ENCODE measurements around the gene MRAS.

MRAS gene

DNA sequence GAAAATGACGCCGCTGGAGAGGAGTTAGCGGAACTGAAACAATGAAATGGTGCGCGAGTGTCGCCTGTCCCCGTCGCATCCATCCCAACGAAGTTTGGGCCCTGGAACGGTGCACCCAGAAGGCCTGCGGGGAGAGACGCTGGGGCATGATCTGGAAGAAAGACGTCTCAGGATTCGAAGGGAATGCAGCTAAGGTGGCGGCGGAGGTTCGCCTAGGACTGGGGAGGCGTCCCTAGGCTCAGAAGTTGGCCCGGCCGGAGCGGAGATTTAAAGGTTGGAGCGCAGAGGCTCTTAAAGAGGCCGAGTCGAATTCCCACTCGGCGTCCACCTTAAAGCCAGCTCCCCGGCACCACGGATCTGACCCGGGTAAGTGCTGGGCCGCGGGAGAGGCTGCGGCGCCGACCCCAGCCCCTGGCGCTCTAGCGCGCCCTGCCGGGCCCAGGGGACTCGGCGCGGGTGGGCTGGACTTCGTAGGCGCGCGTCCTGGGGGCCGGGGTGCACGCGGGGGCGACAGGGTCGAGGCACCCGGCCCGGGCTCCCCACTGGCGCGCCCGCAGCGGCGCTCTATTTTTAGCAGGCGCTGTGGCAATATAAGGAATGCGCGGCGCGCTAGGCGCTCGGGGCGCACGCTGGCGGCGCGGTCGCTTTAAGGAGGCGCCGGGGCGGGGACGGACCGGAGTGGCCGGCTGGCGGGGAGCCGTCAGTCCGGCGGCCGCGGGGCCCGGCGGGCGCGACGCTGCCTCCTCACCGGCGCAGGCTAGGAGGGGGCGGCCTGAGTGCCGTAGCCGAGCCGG, at the start of gene MRAS:
Gene MRAS (plus strand): TSS at position 620 of the 794 bp plus-strand sequence. CDS start 24,305 bp downstream, outside the sequence.
- peak; percentile 41 to 86 for DNase-seq

DNA sequence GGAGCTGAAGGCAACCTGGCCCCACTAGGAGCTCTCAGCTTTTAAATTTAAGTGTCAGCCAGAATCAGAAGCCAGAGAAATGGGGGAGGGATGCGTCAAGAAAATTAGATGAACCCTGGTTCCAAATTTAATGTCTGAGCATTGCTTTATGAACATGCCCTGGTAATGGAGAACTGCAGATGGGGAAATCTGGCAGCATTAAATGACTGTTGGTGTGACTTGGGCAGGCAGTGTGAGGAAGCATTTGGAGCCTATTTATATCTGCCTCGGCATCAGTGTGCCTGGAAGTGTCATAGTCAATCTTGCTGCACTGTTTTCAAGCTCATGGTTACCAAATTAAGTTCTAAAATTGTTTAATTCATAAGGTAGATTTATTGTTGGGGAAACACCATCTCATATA, 47.7 kb upstream of the MRAS start:
- no peak for DNase-seq

DNA sequence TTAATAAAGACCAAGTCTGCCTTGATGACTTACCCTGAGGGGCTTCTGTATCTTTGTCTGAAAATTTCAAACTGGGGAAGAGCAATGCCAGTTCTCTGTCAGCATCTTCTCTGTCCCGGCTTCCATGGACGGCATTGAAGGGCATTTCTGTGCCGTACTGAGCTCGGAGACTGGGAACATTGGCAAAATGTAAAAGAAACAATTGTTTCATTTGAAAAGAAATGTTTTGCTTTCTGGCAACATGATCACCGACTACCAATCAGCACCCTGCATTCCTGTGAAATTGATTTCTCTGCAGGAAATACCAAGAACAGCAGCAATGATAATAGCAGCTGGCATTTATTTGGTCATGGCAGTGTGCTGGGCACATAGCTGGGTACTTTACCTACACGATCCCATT, 44.9 kb upstream of the MRAS start:
- no peak for DNase-seq

DNA sequence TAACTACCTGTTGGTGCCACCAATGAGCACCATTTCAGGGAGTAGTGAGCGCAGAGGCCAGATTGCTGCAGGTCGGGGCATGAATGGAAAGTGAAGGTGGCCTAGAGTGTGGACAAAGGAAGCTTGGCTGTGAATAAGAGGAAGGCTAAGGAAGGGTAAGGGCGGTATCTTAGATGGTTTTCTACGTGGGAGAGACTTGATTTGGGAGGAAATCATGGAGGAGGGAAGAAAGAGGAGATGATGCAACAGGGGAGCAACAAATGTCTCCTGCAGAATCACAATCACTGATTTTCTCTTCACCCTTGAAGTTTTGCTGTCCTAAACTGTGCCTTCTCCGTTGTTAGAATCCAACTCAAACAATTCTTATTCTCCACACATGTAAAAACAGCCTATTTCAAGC, 40.5 kb upstream of the MRAS start:
- DNase-seq, result no peak

DNA sequence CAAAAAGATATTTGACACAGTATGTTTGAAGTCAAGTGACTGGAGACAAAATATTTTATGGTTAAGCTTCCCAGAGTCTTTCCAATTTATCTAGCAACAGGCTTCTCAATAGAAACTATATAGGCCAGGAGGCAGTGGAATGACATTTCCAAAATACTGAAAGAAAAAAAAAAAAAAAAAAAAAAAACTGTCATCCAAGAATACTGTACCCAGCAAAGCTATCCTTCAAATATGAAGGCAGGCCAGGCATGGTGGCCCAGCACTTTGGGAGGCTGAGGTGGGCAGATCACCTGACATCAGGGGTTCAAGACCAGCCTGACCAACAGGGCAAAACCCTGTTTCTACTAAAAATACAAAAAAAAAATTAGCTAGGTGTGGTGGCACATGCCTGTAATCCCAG, 39.6 kb upstream of the MRAS start:
- no peak for DNase-seq

DNA sequence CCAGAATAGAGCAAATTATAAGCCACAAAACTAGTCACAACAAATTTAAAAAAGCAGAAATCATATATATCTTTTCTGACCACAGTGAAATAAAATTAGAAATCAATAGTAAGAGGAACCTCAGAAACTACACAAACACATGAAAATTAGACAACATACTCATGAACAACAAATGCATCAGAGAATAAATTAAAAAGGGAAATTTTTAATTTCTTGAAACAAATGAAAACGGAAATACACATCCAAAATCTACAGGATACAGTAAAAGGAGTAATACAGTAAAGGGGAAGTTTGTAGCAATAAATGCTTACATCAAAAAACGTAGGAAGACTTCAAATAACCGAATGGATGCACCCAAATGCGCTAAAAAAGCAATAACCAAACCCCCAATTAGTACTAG, 37.9 kb upstream of the MRAS start:
- no peak for DNase-seq

DNA sequence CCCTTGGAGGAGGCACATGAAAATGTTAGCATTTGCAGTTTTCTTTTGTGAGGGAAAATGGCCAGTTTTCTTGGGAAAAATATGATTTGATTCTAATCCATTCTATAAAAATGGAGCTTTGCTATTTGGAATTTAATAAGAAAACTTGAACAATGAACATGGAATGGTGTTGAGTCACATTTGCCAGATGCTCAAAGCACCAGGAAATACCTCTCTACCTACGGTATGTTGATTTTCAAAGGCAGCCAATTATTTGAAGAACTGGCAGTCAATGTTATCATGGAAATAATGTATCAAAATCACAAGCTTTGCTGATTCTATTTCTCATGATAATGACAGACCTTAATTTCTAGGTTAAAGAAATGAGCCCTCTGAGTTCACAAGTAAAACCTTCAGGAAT, 33.6 kb upstream of the MRAS start:
- no peak for DNase-seq

DNA sequence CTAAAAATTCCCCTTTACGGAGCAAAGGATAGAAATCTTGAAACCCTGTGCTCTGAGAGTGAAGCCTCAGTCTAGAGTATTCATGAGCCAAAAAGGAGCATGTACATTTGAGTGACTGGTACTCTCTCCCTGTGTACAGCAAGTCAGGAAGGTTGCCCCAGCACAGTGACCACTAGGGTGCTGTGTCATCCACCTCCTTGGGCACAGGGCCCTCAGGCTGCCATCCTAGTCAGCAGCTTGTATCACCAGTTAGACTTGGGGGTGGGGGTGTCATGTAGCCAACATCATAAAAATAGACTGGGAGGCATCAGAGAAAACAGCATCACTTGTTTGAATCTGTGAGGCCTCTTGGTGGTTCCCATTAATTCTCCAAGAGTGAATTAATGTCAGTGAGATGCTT, 30.7 kb upstream of the MRAS start:
- no peak for DNase-seq

DNA sequence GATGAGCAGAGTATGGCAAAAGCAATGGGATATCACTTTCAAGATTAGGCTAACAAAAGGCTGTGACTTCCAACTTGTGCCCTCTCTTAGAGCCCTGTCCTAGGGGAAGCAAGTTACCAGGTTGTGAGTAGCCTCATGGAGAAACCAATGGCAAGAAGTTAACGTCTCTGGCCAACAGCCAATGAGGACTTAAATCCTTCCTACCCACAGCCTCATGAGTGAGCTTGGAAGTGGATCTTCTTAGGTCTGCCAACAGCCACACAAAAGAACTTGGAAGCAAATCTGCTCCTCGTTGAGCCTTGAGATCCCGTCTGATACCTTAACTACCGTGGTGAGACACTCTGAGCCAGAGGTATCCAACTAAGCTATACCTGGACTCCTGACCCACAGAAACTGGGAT, 24.4 kb upstream of the MRAS start:
- DNase-seq, result no peak

DNA sequence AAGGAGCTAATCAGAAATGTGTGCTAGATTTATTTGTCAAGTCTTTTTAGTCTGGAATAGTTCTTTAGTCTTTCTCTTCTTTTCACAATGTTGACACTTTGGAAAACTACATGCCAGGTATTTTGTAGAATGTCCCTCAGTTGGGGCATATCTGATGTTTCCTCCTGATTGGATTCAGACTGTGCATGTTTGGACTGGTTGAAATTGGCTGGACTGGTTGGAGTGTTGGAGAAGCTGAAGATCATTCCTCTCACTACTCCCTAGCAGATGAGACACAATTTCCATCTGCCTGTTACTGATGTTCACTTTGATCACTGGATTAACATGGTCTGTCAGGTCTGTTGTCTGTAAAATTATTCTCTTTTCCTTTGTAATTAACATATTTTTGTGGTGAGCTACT, 22.4 kb upstream of the MRAS start:
- DNase-seq, result no peak

DNA sequence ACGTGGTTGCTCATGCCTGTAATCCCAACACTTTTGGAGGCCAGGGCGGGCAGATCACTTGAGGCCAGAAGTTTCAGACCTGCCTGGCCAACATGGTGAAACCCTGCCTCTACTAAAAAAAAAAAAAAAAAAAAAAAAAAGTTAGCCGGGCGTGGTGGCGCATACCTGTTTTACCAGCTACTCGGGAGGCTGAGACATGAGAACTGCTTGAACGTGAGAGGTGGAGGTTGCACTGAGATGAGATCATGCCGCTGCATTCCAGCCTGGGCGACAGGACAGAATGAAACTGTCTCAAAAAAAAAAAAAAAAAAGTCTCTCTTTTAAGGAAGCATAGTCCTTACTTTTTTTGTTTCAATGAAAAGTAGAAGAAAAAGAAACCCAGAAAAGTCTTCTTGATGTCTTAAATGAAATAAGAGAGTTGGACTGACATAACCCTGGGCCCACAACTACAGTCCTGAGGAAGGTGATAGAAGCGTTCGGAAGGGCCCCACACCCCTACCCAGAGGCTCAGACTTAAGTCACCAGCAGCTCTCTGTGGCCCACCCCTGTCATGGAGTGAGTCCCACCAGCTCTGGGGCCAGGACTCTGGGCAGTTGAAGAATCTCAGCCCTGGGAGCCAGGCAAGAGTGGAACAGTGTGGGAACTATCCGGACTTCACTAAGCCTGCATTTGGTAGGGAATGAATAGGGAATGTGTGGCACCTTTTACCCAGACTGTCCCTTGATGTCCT, 21.3 kb upstream of the MRAS start:
- no peak for DNase-seq

DNA sequence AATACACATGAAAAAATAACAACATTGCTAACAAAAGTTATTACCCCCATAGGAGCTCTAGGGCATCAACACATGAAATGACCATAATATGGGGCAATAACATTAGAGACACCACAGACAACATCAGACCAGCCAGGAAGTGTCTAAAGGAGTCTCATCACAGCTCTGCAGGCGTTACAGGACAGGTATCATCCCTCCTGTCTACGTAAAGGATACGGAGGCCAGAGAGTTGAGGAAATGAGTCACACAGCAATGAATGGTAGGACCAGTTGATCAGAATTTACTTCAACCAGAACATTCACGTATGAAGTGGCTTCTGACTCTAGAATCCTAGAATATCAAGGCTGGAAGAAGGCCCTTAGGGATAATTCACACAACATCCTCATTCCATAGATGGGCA, 20.5 kb upstream of the MRAS start:
- no peak for DNase-seq

DNA sequence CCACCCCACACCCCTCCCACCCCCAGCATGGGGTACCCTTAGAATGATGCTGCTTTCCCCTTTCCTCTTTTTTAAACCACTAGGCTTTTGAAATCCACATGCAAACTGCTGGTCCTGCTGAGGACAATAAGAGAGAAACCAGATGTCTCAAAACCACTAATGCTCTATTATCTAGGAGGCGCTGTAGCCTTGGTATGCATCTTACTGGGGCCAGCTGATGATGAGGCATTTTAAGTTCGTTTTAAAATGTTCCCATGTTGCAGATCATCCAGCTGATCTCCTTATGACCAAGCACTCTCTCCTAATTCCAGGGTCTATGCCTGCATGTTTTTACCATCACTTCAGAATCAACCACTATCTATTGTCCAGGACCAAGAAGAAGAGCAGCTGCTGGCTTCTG, 20.0 kb upstream of the MRAS start:
- peak in 1 of 2 experiments; percentile 17 for DNase-seq

DNA sequence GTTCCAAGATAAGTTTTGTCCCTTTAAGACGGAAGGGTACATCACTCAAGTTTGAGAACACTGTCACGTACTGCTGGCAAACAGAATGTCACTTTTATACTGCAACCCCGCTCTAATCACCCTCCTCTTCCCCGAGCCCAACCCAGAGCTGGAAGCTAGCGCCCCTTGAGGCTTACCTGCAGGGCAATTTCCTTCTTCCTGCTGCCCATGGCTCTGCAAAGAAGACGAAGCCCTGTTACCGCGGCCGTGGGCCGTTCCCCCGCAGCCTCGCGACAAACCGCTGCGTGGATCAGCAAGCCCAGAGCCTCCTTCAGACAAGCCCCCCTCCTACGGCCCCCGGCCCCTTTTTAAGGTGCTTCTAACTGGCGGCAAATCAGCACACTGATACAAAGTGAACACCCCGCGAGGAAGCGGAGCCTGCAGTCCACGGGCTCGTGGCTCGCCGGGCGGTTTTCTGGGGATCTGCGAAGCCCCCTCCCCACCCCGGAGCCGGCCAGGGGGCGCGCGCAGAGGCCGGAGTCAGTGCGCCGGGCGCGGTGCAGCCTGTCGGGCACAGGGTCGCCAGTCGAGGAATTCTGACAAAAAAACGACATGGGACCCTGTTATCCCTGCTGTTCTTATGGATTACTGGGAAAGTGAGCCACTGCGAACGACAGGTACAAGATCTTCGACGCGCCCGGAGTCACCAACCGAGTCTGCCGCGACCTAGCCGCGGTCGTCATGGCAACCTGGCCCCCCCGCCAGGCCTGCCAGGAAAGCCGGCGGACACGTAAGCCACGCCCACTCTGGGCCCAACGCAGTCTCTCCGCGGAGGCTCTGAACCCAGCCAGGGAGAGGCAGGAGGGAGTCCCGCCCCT, 19.0 kb upstream of the MRAS start, which contains the start of gene NME9:
Gene NME9 (minus strand): TSS at position 725 of the 857 bp plus-strand sequence. CDS start 516 bp downstream, at position 209.
- peak; percentile 93 to 98 for DNase-seq

DNA sequence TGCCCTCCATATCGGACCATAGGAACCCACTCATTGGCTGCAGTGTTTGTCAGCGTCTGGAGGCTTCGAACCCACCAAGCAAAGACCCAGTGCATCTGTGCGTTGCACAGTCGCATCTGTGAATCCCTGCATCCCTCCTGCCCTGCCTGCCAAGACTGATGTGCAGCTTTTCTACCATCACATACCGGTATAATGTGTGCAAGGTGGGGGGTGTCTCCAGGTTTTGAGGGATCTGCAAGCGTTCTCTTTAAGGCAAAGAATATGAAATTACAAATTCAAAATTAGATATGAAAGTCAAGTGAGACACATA, 18.4 kb upstream of the MRAS start:
- DNase-seq, result no peak

DNA sequence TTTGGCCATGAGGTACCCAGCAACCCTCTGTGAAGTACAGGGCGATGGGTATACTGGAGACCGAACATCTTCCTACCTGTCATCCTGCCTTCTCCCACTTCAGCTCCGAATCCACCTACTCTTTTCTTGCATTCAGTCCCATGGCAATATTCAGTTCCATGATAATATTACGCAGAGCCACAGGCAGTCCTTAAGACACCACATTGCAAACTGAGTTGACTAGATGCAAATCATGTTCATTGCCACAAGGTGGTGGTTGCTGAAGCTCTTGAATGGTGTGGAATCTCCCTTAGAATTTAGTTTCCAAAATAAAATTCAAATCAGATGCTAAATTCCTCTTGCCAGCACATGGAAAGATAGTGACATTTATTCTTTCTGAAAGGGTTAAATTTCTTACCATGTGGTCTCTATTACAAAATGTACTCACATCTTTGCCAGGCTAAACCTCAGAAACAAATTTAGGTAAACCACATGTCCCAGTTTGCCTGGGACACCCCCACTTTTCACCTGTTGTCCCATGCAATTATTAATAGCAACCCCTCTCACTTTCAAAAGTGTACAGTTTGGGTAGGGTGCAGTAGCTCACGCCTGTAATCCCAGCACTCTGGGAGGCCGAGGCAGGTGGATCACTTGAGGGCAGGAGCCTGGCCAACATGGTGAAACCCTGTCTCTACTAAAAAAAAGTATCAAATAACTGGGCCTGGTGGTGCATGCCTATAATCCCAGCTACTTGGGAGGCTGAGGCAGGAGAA, 17.1 kb upstream of the MRAS start:
- peak in 1 of 2 experiments; percentile 35 for DNase-seq

DNA sequence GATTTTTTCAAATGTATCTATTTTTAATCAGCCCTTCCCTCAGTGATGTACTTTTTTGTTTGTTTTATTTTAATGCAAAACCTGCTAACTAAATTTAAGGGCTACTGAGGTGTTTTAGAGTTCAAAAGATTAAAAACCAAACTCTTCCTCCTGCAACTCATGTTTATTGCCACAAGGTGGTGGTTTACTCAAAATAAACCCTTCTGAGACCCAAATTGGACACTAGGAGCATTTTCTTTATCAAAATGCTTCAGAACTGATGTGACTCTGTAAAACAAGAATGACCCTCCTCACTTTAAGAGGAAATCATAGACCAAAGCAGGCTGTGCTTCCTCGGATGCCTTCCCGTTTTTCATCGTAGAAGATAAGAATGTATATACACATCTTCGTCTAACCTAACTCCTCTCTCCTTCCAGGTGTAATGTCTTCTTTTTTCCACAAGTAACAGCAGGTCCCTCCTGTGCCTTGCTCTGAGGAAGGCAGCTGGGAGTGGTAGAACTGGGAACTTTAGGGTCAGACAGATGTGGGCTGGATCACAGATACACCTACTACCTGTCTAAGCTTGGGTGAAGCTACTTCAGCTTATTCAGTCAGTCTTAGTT, 15.8 kb upstream of the MRAS start:
- peak in 1 of 2 experiments; percentile 36 for DNase-seq

DNA sequence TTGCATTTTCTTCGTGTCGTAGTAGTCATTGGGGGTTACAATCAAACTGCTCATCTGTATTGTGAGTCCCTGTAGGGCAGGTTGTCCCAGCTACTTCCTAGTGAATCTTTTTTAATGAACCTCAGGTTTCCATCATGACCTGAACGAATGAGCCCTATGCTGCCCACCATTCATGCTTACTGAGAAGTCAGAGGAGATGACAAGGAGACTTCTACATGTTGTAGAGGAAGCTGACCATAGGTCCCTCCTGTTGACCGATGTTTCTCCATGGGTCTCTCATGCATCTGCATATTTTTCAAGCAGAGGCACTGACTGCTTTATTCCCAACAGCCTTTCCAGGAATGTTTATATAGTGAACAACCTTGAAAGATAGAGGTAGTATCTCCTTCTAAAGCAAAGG, 13.8 kb upstream of the MRAS start:
- no peak for DNase-seq

DNA sequence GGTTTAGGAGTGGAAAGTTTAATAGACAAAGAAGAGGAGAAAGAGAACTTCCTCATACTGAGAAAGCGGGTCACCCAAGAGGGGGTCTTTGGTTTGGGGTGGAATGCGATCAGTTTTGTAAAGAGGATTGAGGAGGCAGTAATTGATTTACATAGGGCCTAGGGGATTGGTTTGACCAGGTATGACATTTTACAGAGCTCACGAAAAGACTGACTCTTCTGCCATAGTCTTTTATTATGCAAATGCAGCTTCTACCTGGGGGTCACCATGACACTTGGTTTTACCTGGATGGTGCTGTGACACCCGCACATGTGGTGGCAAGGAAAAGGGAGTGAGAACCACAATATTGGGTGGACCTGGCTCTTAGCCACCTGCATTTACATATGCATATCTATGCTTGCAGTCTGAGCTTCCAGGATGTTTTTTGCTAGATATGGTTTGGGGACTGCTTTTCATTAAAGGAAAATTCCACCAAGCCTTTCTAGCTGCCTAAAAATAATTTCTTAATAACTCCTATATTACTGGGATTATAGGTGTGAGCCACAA, 11.9 kb upstream of the MRAS start:
- DNase-seq, result peak in 1 of 2 experiments; percentile 50

DNA sequence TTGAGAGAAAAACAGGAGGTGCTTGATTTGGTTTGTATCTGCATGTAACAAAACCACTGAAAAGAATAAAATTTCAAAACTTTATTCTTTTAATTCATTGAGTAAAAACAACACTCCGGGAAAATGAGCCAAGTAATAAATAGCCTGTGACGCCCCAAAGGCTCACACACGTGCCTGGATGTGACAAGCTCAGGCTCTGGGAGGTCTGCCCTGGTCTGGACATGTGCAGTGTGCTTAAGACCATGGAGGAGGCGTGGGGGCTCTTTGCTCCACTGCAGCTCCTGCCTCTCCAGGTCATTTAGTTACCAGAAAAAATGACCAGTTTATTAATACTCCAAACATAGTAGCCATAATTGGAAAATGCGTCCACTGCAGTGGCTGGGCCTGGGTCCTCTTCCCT, 10.1 kb upstream of the MRAS start:
- no peak for DNase-seq

DNA sequence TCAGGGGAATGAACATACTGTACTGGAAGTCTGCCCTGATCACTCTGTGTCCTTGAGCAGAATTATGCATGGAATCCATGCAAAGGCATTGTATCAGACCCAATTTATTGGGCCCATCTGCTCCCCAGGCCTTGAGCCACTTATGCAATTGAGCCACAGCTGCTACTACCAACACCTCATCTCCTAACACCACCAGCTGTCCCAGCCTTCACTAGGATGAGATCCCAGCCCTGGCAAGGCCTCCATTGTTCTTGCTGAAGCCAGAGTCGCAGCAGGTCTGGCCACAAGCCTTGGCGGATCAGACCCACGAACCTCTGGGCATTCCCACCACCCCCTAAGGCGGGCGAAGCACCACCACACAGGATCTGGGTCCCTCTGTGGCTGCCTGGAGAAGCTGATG, 9.6 kb upstream of the MRAS start:
- DNase-seq, result no peak

DNA sequence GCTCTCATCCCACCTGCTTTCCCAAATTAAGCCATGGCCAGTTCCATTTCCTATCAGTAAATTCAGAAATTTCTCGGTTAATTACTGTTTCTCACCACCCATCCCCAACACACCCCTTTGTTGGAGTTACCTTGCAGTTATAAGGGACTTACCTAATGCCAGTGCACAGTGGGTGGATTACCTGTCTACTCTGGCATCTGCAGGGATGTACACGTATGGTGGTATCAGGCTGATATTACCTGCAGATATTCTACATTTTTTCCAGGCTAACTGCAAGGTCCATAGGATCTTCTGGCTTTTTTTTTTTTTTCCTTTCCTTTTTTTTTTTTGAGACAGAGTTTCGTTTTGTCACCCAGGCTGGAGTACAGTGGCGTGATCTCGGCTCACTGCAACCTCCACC, 7.9 kb upstream of the MRAS start:
- no peak for DNase-seq
